Measurements from ENCODE around the gene KIAA1549.

The KIAA1549 gene

GRCh38 chr7:138935465-138936011 lies 45.7 kb downstream of the KIAA1549 start:
- no peak for DNase-seq (ENCODE audit: low spot score)
- no peak for TF ChIP-seq CTCF (IDR thresholded peaks at IDR 0.05; ENCODE audit: extremely low read depth, insufficient read depth, missing control alignments)
- in situ Hi-C loops (cut with MboI; ENCODE audit: low pct_unique_long_range_greater_than_20kb, low sequenced_read_pairs, unreplicated experiment): no loop called here

- TF ChIP-seq CTCF (IDR thresholded peaks at IDR 0.05; ENCODE audit: extremely low read depth, insufficient read depth, missing control alignments): no peak
- in situ Hi-C loops (cut with MboI; ENCODE audit: low pct_unique_long_range_greater_than_20kb, low sequenced_read_pairs, unreplicated experiment): no loop called here
- DNase-seq (ENCODE audit: low spot score): no peak
Observed at GRCh38 chr7:138934861-138935260, 46.3 kb downstream of the KIAA1549 start.

DNA sequence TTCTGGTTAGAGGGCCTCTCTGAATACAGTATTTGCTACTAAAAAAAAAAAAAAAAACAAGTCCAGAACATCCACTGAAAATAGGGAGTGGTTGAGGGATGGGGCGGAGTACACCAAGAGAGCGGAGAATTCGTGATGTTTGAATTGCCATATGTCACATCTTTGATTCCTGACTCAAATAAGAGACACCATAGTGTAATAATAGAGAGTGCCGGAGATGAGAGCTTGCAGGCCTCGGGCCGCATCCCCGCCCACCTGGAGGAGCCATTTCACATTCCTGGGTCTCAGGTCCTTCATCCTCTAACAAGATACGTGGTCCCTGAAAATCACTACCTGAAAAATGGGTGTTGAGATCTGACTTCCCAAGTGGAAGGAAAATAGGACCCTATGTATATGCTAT lies 46.8 kb downstream of the KIAA1549 start:
- no peak for TF ChIP-seq CTCF (IDR thresholded peaks at IDR 0.05; ENCODE audit: extremely low read depth, insufficient read depth, missing control alignments)
- in situ Hi-C loops (cut with MboI; ENCODE audit: low pct_unique_long_range_greater_than_20kb, low sequenced_read_pairs, unreplicated experiment): no loop called here
- DNase-seq (ENCODE audit: low spot score): no peak

DNA sequence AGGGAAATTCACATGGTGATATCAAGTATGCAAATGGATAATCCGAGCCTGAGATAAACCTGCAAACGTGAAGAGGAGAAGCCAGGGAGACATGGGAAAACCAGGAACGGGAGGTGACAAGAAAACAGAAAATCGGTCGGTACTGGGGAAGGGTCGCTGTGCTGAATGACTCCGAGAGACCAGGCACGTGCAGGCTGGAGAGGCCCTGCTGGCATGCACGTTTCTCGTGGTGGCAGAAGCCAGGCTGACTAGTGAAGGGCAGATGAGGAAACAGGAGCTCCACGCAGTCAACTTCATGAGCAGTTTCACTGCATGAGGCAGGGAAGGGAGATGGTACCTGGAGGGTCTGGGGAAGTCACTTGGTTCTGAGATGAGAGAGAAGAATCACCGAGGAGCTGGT lies 48.3 kb downstream of the KIAA1549 start:
- no peak for TF ChIP-seq CTCF (IDR thresholded peaks at IDR 0.05; ENCODE audit: extremely low read depth, insufficient read depth, missing control alignments)
- in situ Hi-C loops (cut with MboI; ENCODE audit: low pct_unique_long_range_greater_than_20kb, low sequenced_read_pairs, unreplicated experiment): no loop called here
- DNase-seq (ENCODE audit: low spot score): no peak

- in situ Hi-C loops (cut with MboI; ENCODE audit: low pct_unique_long_range_greater_than_20kb, low sequenced_read_pairs, unreplicated experiment): no loop called here
- TF ChIP-seq CTCF (IDR thresholded peaks at IDR 0.05; ENCODE audit: extremely low read depth, insufficient read depth, missing control alignments): no peak
- DNase-seq (ENCODE audit: low spot score): no peak
Observed at GRCh38 chr7:138932427-138932826, 48.8 kb downstream of the KIAA1549 start.

DNA sequence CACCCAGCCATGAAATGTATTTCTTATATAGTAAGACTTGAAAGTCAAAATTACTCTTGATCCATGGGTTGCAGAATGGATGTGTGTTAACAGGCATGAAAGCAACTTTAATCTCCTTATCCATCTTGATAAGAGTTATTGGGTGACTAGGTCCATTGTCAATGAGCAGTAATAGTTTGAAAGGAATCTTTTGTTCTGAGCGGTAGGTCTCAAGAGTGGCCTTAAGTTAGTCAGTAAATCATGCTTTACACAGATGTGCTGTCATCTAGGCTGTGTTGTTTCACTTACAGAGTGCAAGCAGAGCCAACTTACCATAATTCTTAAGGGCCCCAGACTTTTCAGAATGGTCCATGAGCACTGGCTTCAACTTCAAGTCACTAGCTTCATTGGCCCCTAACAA lies 51.2 kb downstream of the KIAA1549 start:
- no peak for DNase-seq (ENCODE audit: low spot score)
- in situ Hi-C loops (cut with MboI; ENCODE audit: low pct_unique_long_range_greater_than_20kb, low sequenced_read_pairs, unreplicated experiment): no loop called here
- TF ChIP-seq CTCF (IDR thresholded peaks at IDR 0.05; ENCODE audit: extremely low read depth, insufficient read depth, missing control alignments): no peak

- DNase-seq (ENCODE audit: low spot score): no peak
- TF ChIP-seq CTCF (IDR thresholded peaks at IDR 0.05; ENCODE audit: extremely low read depth, insufficient read depth, missing control alignments): no peak
- in situ Hi-C loops (cut with MboI; ENCODE audit: low pct_unique_long_range_greater_than_20kb, low sequenced_read_pairs, unreplicated experiment): no loop called here
Observed at GRCh38 chr7:138926241-138926612, 55.0 kb downstream of the KIAA1549 start.
